GM23248 (cell line): ENCODE data around the gene ST8SIA4.

Experiments
- EZH2 ChIP-seq: fragments of 200-600 bp; sonication (generic); IDR thresholded peaks from 2 replicates; pipeline ENCODE4 v1.6.1; 2018; ENCODE audit warnings: antibody characterized with exemption, mild to moderate bottlenecking; ENCODE audit not compliant: insufficient read depth, poor library complexity, severe bottlenecking
- EZH2phosphoT487 ChIP-seq: fragments of 200-600 bp; sonication (generic); IDR thresholded peaks from 2 replicates; pipeline ENCODE4 v1.6.1; 2018; ENCODE audit warnings: antibody characterized with exemption, moderate library complexity, mild to moderate bottlenecking, low read depth; ENCODE audit not compliant: insufficient read depth

- no peak for TF ChIP-seq EZH2phosphoT487
- no peak for TF ChIP-seq EZH2
Observed at GRCh38 chr5:100853582-100853981, 49.5 kb downstream of the ST8SIA4 start.
